Astrocyte (in vitro differentiated cells and primary cell): ENCODE measurements around the gene NPHS2. TPM values are rescaled to one million over a fixed set of nuclear protein-coding genes. Genes with fewer than 3 reads are reported as not detected.

Experiments
- DNase-seq: peaks from one replicate; pipeline ENCODE4 v3.0.0-alpha.2; 2010; ENCODE audit warnings: low read depth
- FAIRE-seq: peaks from 2 replicates; lab custom pipeline; 2011; peaks lifted over from hg19 to GRCh38; lab: Jason Lieb, UNC
- H2AFZ ChIP-seq: 2 replicates; pipeline ENCODE4 v1.6.0; 2012; ENCODE audit warnings: low read depth, low read length, inconsistent platforms
- H3K27ac ChIP-seq: 2 replicates; pipeline ENCODE4 v1.5.1; 2011; ENCODE audit warnings: low read depth, low read length, inconsistent platforms
- H3K27me3 ChIP-seq: 2 replicates; pipeline ENCODE4 v1.6.0; 2011; ENCODE audit warnings: low read length, inconsistent platforms; ENCODE audit not compliant: insufficient read depth
- H3K36me3 ChIP-seq: 2 replicates; pipeline ENCODE4 v1.5.1; 2011; ENCODE audit warnings: low read length, inconsistent platforms; ENCODE audit not compliant: insufficient read depth
- H3K4me1 ChIP-seq: 2 replicates; pipeline ENCODE4 v1.5.1; 2011; ENCODE audit warnings: low read length, inconsistent platforms; ENCODE audit not compliant: insufficient read depth
- H3K4me2 ChIP-seq: 2 replicates; pipeline ENCODE4 v1.6.0; 2012; ENCODE audit warnings: low read length, inconsistent platforms
- H3K4me3 ChIP-seq: 2 replicates; pipeline ENCODE4 v1.5.1; 2011; ENCODE audit warnings: low read depth, mild to moderate bottlenecking, low read length, inconsistent platforms; ENCODE audit not compliant: insufficient read depth
- H3K79me2 ChIP-seq: 2 replicates; pipeline ENCODE4 v1.6.0; 2012; ENCODE audit warnings: mild to moderate bottlenecking, low read length, inconsistent platforms; ENCODE audit not compliant: insufficient read depth
- H3K9ac ChIP-seq: 2 replicates; pipeline ENCODE4 v1.6.0; 2012; ENCODE audit warnings: mild to moderate bottlenecking, low read length, inconsistent platforms
- H3K9me3 ChIP-seq: 2 replicates; pipeline ENCODE4 v1.5.1; 2012; ENCODE audit warnings: low read depth, mild to moderate bottlenecking, low read length, inconsistent platforms; ENCODE audit not compliant: insufficient read depth
- H4K20me1 ChIP-seq: 2 replicates; pipeline ENCODE4 v1.6.0; 2012; ENCODE audit warnings: low read length, inconsistent platforms; ENCODE audit not compliant: insufficient read depth
- H3K27ac Mint-ChIP-seq: one replicate; pipeline ENCODE4 v1.8.0; 2021; ENCODE audit warnings: mild to moderate bottlenecking, mixed read lengths; ENCODE audit not compliant: unreplicated experiment
- H3K27me3 Mint-ChIP-seq: one replicate; pipeline ENCODE4 v1.8.0; 2021; ENCODE audit warnings: low read depth, mixed read lengths; ENCODE audit not compliant: unreplicated experiment
- H3K36me3 Mint-ChIP-seq: one replicate; pipeline ENCODE4 v1.8.0; 2021; ENCODE audit warnings: low read depth, mixed read lengths; ENCODE audit not compliant: unreplicated experiment
- H3K4me1 Mint-ChIP-seq: one replicate; pipeline ENCODE4 v1.8.0; 2021; ENCODE audit warnings: low read depth, mixed read lengths; ENCODE audit not compliant: unreplicated experiment
- H3K4me3 Mint-ChIP-seq: one replicate; pipeline ENCODE4 v1.8.0; 2021; ENCODE audit warnings: mild to moderate bottlenecking, moderate library complexity, mixed read lengths; ENCODE audit not compliant: unreplicated experiment
- H3K9me3 Mint-ChIP-seq: one replicate; pipeline ENCODE4 v1.8.0; 2021; ENCODE audit warnings: mild to moderate bottlenecking, mixed read lengths; ENCODE audit not compliant: unreplicated experiment
- EZH2 ChIP-seq: IDR thresholded peaks from 2 replicates; pipeline ENCODE4 v1.6.1; 2012; ENCODE audit warnings: mild to moderate bottlenecking, low read length, inconsistent platforms; ENCODE audit not compliant: insufficient read depth
- total RNA-seq: library from RNA; stranded (reverse); gene quantifications from 2 replicates; pipeline ENCODE4 v1.2.1, GENCODE V29; 2021
- TF ChIP-seq, protein P1 (sequence below): IDR thresholded peaks from 2 replicates; pipeline ENCODE4 v1.5.1; 2011; ENCODE audit warnings: low read depth, mild to moderate bottlenecking, inconsistent platforms, low read length, moderate library complexity; ENCODE audit not compliant: insufficient read depth

The NPHS2 gene
- total RNA-seq, 1 donor from 2014 or later = not detected

GRCh38 chr1:179576509-179576908, 761 bp upstream of the NPHS2 start:
- Histone ChIP-seq H3K79me2 (no peaks in the 10 kb centered on the region), H3K9me3 (no peaks in the 10 kb centered on the region), H4K20me1 (no peaks in the 10 kb centered on the region), H3K27ac (no peak overlapping the region), H3K36me3 (no peaks in the 10 kb centered on the region), H3K4me3 (no peak overlapping the region), H3K4me2 (no peak overlapping the region), H3K9ac (no peak overlapping the region), H3K27me3 (peaks cover 19% of the 10 kb centered on the region), H3K4me1 (no peaks in the 10 kb centered on the region), H2AFZ (no peak overlapping the region)
- no peak overlapping the region for H3K4me3 Mint-ChIP-seq
- TF ChIP-seq EZH2 = no peak
- TF ChIP-seq, protein P1, sequence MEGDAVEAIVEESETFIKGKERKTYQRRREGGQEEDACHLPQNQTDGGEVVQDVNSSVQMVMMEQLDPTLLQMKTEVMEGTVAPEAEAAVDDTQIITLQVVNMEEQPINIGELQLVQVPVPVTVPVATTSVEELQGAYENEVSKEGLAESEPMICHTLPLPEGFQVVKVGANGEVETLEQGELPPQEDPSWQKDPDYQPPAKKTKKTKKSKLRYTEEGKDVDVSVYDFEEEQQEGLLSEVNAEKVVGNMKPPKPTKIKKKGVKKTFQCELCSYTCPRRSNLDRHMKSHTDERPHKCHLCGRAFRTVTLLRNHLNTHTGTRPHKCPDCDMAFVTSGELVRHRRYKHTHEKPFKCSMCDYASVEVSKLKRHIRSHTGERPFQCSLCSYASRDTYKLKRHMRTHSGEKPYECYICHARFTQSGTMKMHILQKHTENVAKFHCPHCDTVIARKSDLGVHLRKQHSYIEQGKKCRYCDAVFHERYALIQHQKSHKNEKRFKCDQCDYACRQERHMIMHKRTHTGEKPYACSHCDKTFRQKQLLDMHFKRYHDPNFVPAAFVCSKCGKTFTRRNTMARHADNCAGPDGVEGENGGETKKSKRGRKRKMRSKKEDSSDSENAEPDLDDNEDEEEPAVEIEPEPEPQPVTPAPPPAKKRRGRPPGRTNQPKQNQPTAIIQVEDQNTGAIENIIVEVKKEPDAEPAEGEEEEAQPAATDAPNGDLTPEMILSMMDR = no peak
- no peak overlapping the region for H3K27ac Mint-ChIP-seq
- peaks cover 53% of the 10 kb centered on the region for H3K27me3 Mint-ChIP-seq
- peaks cover 2% of the 10 kb centered on the region for H3K36me3 Mint-ChIP-seq
- H3K9me3 Mint-ChIP-seq = peaks cover 2% of the 10 kb centered on the region
- no peaks in the 10 kb centered on the region for H3K4me1 Mint-ChIP-seq
- no peak for DNase-seq
- FAIRE-seq = no peak

- Histone ChIP-seq H3K36me3 (no peaks in the 10 kb centered on the region), H3K27ac (no peak overlapping the region), H3K4me3 (no peak overlapping the region), H3K9me3 (no peaks in the 10 kb centered on the region), H3K4me2 (no peak overlapping the region), H4K20me1 (no peaks in the 10 kb centered on the region), H3K27me3 (no peaks in the 10 kb centered on the region), H3K9ac (no peak overlapping the region), H2AFZ (no peak overlapping the region), H3K4me1 (no peaks in the 10 kb centered on the region), H3K79me2 (no peaks in the 10 kb centered on the region)
- H3K27ac Mint-ChIP-seq = no peak overlapping the region
- DNase-seq = no peak
- H3K36me3 Mint-ChIP-seq = no peaks in the 10 kb centered on the region
- no peak for FAIRE-seq
- H3K4me1 Mint-ChIP-seq = no peaks in the 10 kb centered on the region
- H3K27me3 Mint-ChIP-seq = peaks cover 9% of the 10 kb centered on the region
- H3K4me3 Mint-ChIP-seq = no peak overlapping the region
- no peaks in the 10 kb centered on the region for H3K9me3 Mint-ChIP-seq
- TF ChIP-seq, protein P1 = no peak
- TF ChIP-seq EZH2 = no peak
These were observed 17.7 kb downstream of the NPHS2 start for GRCh38 chr1:179558078-179558477.

GRCh38 chr1:179554427-179554826, 21.3 kb downstream of the NPHS2 start:
- no peak overlapping the region for H3K9ac ChIP-seq
- Mint-ChIP-seq H3K36me3 (no peaks in the 10 kb centered on the region), H3K9me3 (no peaks in the 10 kb centered on the region), H3K27me3 (peaks cover 9% of the 10 kb centered on the region), H3K4me1 (peaks cover 17% of the 10 kb centered on the region), H3K4me3 (no peak overlapping the region), H3K27ac (no peak overlapping the region)
- peaks cover 4% of the 10 kb centered on the region for H3K4me1 ChIP-seq
- no peak for TF ChIP-seq EZH2
- TF ChIP-seq, protein P1 = no peak
- FAIRE-seq (no peak), DNase-seq (no peak)
- H3K4me3 ChIP-seq = no peak overlapping the region
- no peak overlapping the region for H3K27ac ChIP-seq
- H4K20me1 ChIP-seq = no peaks in the 10 kb centered on the region
- no peaks in the 10 kb centered on the region for H3K9me3 ChIP-seq
- no peak overlapping the region for H2AFZ ChIP-seq
- H3K27me3 ChIP-seq = no peaks in the 10 kb centered on the region
- H3K4me2 ChIP-seq = no peak overlapping the region
- no peaks in the 10 kb centered on the region for H3K36me3 ChIP-seq
- H3K79me2 ChIP-seq = no peaks in the 10 kb centered on the region
